Astrocyte (in vitro differentiated cells and primary cell): Measurements from ENCODE around the gene TAF7. TPM values are rescaled to one million over a fixed set of nuclear protein-coding genes. Genes with fewer than 3 reads are reported as not detected.
A peak's percentile ranks its signal among the peaks of the same experiment; 100 is the strongest.

Experiments used
- DNase-seq: peaks from one replicate; pipeline ENCODE4 v3.0.0-alpha.2; 2010; ENCODE audit warnings: low read depth
- FAIRE-seq: peaks from 2 replicates; lab custom pipeline; 2011; peaks lifted over from hg19 to GRCh38; lab: Jason Lieb, UNC
- H2AFZ ChIP-seq: 2 replicates; pipeline ENCODE4 v1.6.0; 2012; ENCODE audit warnings: low read depth, low read length, inconsistent platforms
- H3K27ac ChIP-seq: 2 replicates; pipeline ENCODE4 v1.5.1; 2011; ENCODE audit warnings: low read depth, low read length, inconsistent platforms
- H3K27me3 ChIP-seq: 2 replicates; pipeline ENCODE4 v1.6.0; 2011; ENCODE audit warnings: low read length, inconsistent platforms; ENCODE audit not compliant: insufficient read depth
- H3K36me3 ChIP-seq: 2 replicates; pipeline ENCODE4 v1.5.1; 2011; ENCODE audit warnings: low read length, inconsistent platforms; ENCODE audit not compliant: insufficient read depth
- H3K4me1 ChIP-seq: 2 replicates; pipeline ENCODE4 v1.5.1; 2011; ENCODE audit warnings: low read length, inconsistent platforms; ENCODE audit not compliant: insufficient read depth
- H3K4me2 ChIP-seq: 2 replicates; pipeline ENCODE4 v1.6.0; 2012; ENCODE audit warnings: low read length, inconsistent platforms
- H3K4me3 ChIP-seq: 2 replicates; pipeline ENCODE4 v1.5.1; 2011; ENCODE audit warnings: low read depth, mild to moderate bottlenecking, low read length, inconsistent platforms; ENCODE audit not compliant: insufficient read depth
- H3K79me2 ChIP-seq: 2 replicates; pipeline ENCODE4 v1.6.0; 2012; ENCODE audit warnings: mild to moderate bottlenecking, low read length, inconsistent platforms; ENCODE audit not compliant: insufficient read depth
- H3K9ac ChIP-seq: 2 replicates; pipeline ENCODE4 v1.6.0; 2012; ENCODE audit warnings: mild to moderate bottlenecking, low read length, inconsistent platforms
- H3K9me3 ChIP-seq: 2 replicates; pipeline ENCODE4 v1.5.1; 2012; ENCODE audit warnings: low read depth, mild to moderate bottlenecking, low read length, inconsistent platforms; ENCODE audit not compliant: insufficient read depth
- H4K20me1 ChIP-seq: 2 replicates; pipeline ENCODE4 v1.6.0; 2012; ENCODE audit warnings: low read length, inconsistent platforms; ENCODE audit not compliant: insufficient read depth
- H3K27ac Mint-ChIP-seq: one replicate; pipeline ENCODE4 v1.8.0; 2021; ENCODE audit warnings: mild to moderate bottlenecking, mixed read lengths; ENCODE audit not compliant: unreplicated experiment
- H3K27me3 Mint-ChIP-seq: one replicate; pipeline ENCODE4 v1.8.0; 2021; ENCODE audit warnings: low read depth, mixed read lengths; ENCODE audit not compliant: unreplicated experiment
- H3K36me3 Mint-ChIP-seq: one replicate; pipeline ENCODE4 v1.8.0; 2021; ENCODE audit warnings: low read depth, mixed read lengths; ENCODE audit not compliant: unreplicated experiment
- H3K4me1 Mint-ChIP-seq: one replicate; pipeline ENCODE4 v1.8.0; 2021; ENCODE audit warnings: low read depth, mixed read lengths; ENCODE audit not compliant: unreplicated experiment
- H3K4me3 Mint-ChIP-seq: one replicate; pipeline ENCODE4 v1.8.0; 2021; ENCODE audit warnings: mild to moderate bottlenecking, moderate library complexity, mixed read lengths; ENCODE audit not compliant: unreplicated experiment
- H3K9me3 Mint-ChIP-seq: one replicate; pipeline ENCODE4 v1.8.0; 2021; ENCODE audit warnings: mild to moderate bottlenecking, mixed read lengths; ENCODE audit not compliant: unreplicated experiment
- CTCF ChIP-seq: IDR thresholded peaks from 2 replicates; pipeline ENCODE4 v1.5.1; 2011; ENCODE audit warnings: low read depth, mild to moderate bottlenecking, inconsistent platforms, low read length, moderate library complexity; ENCODE audit not compliant: insufficient read depth
- EZH2 ChIP-seq: IDR thresholded peaks from 2 replicates; pipeline ENCODE4 v1.6.1; 2012; ENCODE audit warnings: mild to moderate bottlenecking, low read length, inconsistent platforms; ENCODE audit not compliant: insufficient read depth
- total RNA-seq: library from RNA; stranded (reverse); gene quantifications from 2 replicates; pipeline ENCODE4 v1.2.1, GENCODE V29; 2021

The TAF7 gene
- total RNA-seq, 1 donor from 2014 or later = 102 TPM

DNA sequence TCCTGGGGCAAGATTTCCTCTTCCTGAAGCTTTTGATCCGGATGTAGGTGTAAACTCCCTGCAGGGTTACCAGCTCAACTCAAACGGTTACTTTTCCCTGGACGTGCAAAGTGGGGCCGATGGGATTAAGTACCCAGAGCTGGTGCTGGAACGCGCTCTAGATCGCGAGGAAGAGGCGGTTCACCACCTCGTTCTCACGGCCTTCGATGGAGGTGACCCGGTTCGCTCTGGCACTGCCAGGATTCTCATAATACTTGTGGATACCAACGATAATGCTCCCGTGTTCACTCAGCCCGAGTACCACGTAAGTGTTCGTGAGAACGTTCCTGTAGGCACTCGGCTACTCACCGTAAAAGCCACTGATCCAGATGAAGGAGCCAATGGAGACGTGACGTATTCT is 35.1 kb upstream of the TAF7 start:
- Mint-ChIP-seq H3K36me3 (peaks cover 10% of the 10 kb centered on the region), H3K4me3 (no peak overlapping the region), H3K27ac (no peak overlapping the region), H3K9me3 (peaks cover 35% of the 10 kb centered on the region), H3K27me3 (no peaks in the 10 kb centered on the region), H3K4me1 (no peaks in the 10 kb centered on the region)
- H3K4me1 ChIP-seq = no peaks in the 10 kb centered on the region
- peaks cover 47% of the 10 kb centered on the region for H3K9me3 ChIP-seq
- no peak overlapping the region for H3K4me3 ChIP-seq
- H3K36me3 ChIP-seq = no peaks in the 10 kb centered on the region
- TF ChIP-seq EZH2 = no peak
- H3K27me3 ChIP-seq = peaks cover 3% of the 10 kb centered on the region
- no peaks in the 10 kb centered on the region for H3K79me2 ChIP-seq
- no peak overlapping the region for H3K27ac ChIP-seq
- H2AFZ ChIP-seq = no peak overlapping the region
- no peak overlapping the region for H3K9ac ChIP-seq
- peak overlapping the region; percentile 45 for H3K4me2 ChIP-seq
- H4K20me1 ChIP-seq = no peaks in the 10 kb centered on the region
- DNase-seq (no peak), FAIRE-seq (no peak)

DNA sequence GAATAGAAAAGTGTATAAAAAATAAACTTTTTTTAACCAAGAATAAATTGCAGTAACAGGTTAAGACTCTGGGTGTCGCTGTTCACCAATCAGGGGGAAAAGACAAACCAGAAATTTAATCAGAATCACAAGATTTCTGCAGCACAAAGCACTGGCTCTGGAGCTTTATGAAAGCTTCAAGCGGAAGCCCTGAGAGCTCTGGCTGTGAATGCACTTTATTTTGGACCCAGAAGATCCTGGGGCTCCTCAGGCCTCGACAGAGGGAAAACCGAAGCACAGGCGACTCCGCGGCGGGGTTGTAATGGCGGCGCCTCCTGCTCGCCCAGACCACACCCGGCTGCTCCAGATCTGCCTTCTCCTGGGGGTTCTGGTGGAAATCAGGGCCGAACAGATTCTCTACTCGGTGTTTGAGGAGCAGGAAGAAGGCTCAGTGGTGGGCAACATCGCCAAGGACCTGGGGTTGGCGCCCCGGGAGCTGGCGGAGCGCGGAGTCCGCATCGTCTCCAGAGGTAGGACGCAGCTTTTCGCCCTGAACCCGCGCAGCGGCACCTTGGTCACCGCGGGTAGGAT is 34.4 kb upstream of the TAF7 start, which contains the start of gene PCDHGA4:
PCDHGA4 (plus strand) TSS at position 122 of the 570 bp plus-strand sequence; CDS start at position 209, 87 bp downstream.
- peak within 1 kb of the TSS; percentile 45 for H3K4me2 ChIP-seq
- no peak within 1 kb of the TSS for H3K4me3 ChIP-seq
- no peak within 1 kb of the TSS for H3K27ac ChIP-seq

DNA sequence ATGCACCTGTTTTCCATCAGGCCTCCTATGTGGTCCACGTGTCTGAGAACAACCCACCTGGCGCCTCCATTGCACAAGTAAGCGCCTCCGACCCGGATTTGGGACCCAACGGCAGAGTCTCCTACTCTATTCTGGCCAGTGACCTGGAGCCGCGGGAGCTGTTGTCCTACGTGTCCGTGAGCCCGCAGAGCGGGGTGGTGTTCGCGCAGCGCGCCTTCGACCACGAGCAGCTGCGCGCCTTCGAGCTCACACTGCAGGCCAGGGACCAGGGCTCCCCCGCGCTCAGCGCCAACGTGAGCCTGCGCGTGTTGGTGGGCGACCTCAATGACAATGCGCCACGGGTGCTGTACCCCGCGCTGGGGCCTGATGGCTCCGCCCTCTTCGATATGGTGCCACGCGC is 31.0 kb upstream of the TAF7 start:
- no peak overlapping the region for H3K4me3 ChIP-seq
- no peak overlapping the region for H3K4me3 Mint-ChIP-seq
- no peaks in the 10 kb centered on the region for H3K36me3 ChIP-seq
- H3K27ac ChIP-seq = no peak overlapping the region
- H3K9me3 Mint-ChIP-seq = peaks cover 31% of the 10 kb centered on the region
- H3K27me3 ChIP-seq = peaks cover 3% of the 10 kb centered on the region
- no peaks in the 10 kb centered on the region for H4K20me1 ChIP-seq
- peaks cover 41% of the 10 kb centered on the region for H3K9me3 ChIP-seq
- DNase-seq (no peak), FAIRE-seq (no peak)
- H3K9ac ChIP-seq = no peak overlapping the region
- no peak overlapping the region for H3K4me2 ChIP-seq
- H3K36me3 Mint-ChIP-seq = peaks cover 7% of the 10 kb centered on the region
- no peaks in the 10 kb centered on the region for H3K27me3 Mint-ChIP-seq
- TF ChIP-seq CTCF = no peak
- TF ChIP-seq EZH2 = no peak
- H3K4me1 Mint-ChIP-seq = no peaks in the 10 kb centered on the region
- H3K4me1 ChIP-seq = no peaks in the 10 kb centered on the region
- no peaks in the 10 kb centered on the region for H3K79me2 ChIP-seq
- no peak overlapping the region for H2AFZ ChIP-seq
- H3K27ac Mint-ChIP-seq = no peak overlapping the region

More for the DNA sequence above, 34.4 kb upstream of the TAF7 start, which contains the start of gene PCDHGA4:
- H3K36me3 Mint-ChIP-seq = peaks cover 8% of the 10 kb centered on the region
- H3K9ac ChIP-seq = no peak within 1 kb of the TSS
- no peaks in the 10 kb centered on the region for H3K4me1 Mint-ChIP-seq
- no peaks in the 10 kb centered on the region for H3K79me2 ChIP-seq
- H3K27ac Mint-ChIP-seq = no peak within 1 kb of the TSS
- peaks cover 3% of the 10 kb centered on the region for H3K27me3 ChIP-seq
- DNase-seq (no peak), FAIRE-seq (no peak)
- no peak within 1 kb of the TSS for H3K4me3 Mint-ChIP-seq
- H3K36me3 ChIP-seq = no peaks in the 10 kb centered on the region
- no peak within 1 kb of the TSS for H2AFZ ChIP-seq
- TF ChIP-seq CTCF = peak; percentile 39
- TF ChIP-seq EZH2 = no peak
- peaks cover 33% of the 10 kb centered on the region for H3K9me3 Mint-ChIP-seq
- H3K9me3 ChIP-seq = peaks cover 47% of the 10 kb centered on the region
- H4K20me1 ChIP-seq = no peaks in the 10 kb centered on the region
- H3K4me1 ChIP-seq = no peaks in the 10 kb centered on the region
- no peaks in the 10 kb centered on the region for H3K27me3 Mint-ChIP-seq
